Ishikawa (cell line): ENCODE data around the gene OSBPL8.

Experiments used
- CEBPB ChIP-seq: IDR thresholded peaks from 2 replicates; pipeline ENCODE4 v1.6.1; 2012
- CREB1 ChIP-seq: IDR thresholded peaks from 2 replicates; pipeline ENCODE4 v1.6.1; 2012; ENCODE audit warnings: low read depth
- EGR1 ChIP-seq: IDR thresholded peaks from 2 replicates; pipeline ENCODE4 v1.6.1; 2012
- EP300 ChIP-seq: IDR thresholded peaks from 2 replicates; pipeline ENCODE4 v1.6.1; 2012; ENCODE audit warnings: borderline replicate concordance
- FOXM1 ChIP-seq: IDR thresholded peaks from 2 replicates; pipeline ENCODE4 v1.6.1; 2012; ENCODE audit warnings: low read depth, borderline replicate concordance
- NFIC ChIP-seq: IDR thresholded peaks from 2 replicates; pipeline ENCODE4 v1.6.1; 2012
- RAD21 ChIP-seq: IDR thresholded peaks from 2 replicates; pipeline ENCODE4 v1.6.1; 2012; ENCODE audit warnings: low read depth
- TAF1 ChIP-seq: IDR thresholded peaks from 2 replicates; pipeline ENCODE4 v1.6.1; 2012; ENCODE audit warnings: low read depth, mild to moderate bottlenecking
- TCF12 ChIP-seq: IDR thresholded peaks from 2 replicates; pipeline ENCODE4 v1.6.1; 2012; ENCODE audit warnings: low read depth
- YY1 ChIP-seq: IDR thresholded peaks from 2 replicates; pipeline ENCODE4 v1.6.1; 2012; ENCODE audit warnings: low read depth
- ZBTB7A ChIP-seq: IDR thresholded peaks from 2 replicates; pipeline ENCODE4 v1.6.1; 2012; ENCODE audit warnings: low read depth
- TF ChIP-seq, protein P1 (sequence below): IDR thresholded peaks from 2 replicates; pipeline ENCODE4 v1.6.1; 2012
- TF ChIP-seq, protein P2 (sequence below): IDR thresholded peaks from 2 replicates; pipeline ENCODE4 v1.6.1; 2012

Gene OSBPL8

DNA sequence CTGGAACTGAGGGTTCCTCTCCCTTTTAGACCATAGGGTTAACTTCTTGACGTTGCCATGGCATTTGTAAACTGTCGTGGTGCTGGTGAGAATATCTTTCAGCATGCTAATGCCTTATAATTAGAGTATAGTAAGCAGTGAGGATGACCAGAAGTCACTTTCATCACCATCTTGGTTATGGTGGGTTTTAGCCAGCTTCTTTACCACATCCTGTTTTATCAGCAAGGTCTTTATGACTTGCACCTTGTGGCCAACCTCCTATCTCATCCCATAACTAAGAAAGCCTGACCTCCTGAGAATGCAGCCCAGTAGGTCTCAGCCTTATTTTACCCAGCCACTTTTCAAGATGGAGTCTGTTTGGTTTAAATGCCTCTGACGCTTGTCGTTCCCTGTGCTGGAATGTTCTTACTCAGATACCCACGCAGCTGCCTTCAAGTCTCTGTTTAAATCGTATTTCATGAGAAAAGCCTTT is 255.5 kb downstream of the OSBPL8 start:
- TF ChIP-seq EP300 (no peak), CEBPB (no peak), TAF1 (no peak), YY1 (no peak), EGR1 (no peak)
- TF ChIP-seq, protein P1, sequence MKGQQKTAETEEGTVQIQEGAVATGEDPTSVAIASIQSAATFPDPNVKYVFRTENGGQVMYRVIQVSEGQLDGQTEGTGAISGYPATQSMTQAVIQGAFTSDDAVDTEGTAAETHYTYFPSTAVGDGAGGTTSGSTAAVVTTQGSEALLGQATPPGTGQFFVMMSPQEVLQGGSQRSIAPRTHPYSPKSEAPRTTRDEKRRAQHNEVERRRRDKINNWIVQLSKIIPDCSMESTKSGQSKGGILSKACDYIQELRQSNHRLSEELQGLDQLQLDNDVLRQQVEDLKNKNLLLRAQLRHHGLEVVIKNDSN: no peak

DNA sequence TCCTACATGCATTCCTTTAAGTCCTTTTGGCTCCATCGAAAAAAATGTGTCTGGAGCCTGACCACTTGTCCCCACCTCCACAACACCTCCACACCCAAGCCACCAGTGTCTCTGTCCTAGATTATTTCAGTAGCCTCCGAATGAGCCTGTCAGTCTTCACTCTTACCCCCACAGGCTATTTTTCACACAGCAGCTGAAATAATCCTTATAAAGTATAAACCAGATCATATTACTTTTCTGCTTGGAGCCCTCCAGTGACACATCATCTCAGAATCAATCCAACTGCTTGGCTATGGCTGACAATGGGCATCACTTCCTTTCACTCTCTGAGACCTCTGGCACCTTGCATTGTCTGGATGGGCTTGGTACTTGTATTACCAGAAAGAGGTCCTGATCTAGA is 256.2 kb downstream of the OSBPL8 start:
- TF ChIP-seq FOXM1 (no peak), EGR1 (no peak), CREB1 (no peak), CEBPB (no peak), NFIC (no peak), EP300 (no peak), YY1 (no peak), TAF1 (no peak), TCF12 (no peak), RAD21 (no peak), ZBTB7A (no peak)
- TF ChIP-seq, protein P2, sequence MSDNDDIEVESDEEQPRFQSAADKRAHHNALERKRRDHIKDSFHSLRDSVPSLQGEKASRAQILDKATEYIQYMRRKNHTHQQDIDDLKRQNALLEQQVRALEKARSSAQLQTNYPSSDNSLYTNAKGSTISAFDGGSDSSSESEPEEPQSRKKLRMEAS: no peak
- TF ChIP-seq, protein P1: no peak
